ENCODE results near the gene MEF2A.

The MEF2A gene

DNA sequence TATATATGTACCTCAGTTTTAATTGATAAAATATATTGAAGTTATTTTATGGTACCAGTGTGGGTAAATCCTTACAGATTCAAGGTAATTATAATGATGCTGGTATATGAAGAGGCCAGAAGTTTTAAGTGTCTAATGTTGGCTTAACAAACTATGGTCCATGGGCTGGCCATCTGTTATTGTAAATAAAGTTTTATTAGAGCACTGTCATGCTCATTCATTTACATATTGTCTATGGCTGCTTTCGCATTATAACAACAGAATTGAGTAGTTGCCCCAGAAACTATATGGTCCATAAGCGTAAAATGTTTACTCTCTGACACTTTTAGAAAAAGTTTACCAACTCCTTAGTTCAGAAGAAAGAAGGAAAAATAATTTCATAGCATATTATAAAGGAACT lies 67.9 kb downstream of the MEF2A start:
- CTCF ChIA-PET, result no interaction called here
- POLR2A ChIA-PET, result no interaction called here
- Histone ChIP-seq H3K36me3 (ENCODE audit: control insufficient read depth in 2 of 2, insufficient read depth in 1 of 2, low read length in 2 of 2) (peaks cover 0 to 10% of the 10 kb centered on the region in 2 experiments; a peak in 2 of 3 replicates), H3K9me3 (ENCODE audit: control insufficient read depth, insufficient read depth, low read depth, low read length) (no peaks in the 10 kb centered on the region; the same call in 1 of the 2 replicates), H3K4me1 (ENCODE audit: control insufficient read depth, insufficient read depth, low read length) (no peaks in the 10 kb centered on the region), H3K4me3 (ENCODE audit: low read depth, low read length) (no peak overlapping the region), H3K27ac (ENCODE audit: extremely low read depth, low read depth, low read length) (no peak overlapping the region)
- no peak for TF ChIP-seq ZNF433 (tag by site-specific recombination; IDR thresholded peaks at IDR 0.05; ENCODE audit: low read depth)
- no peak for TF ChIP-seq ZNF146 (tag by site-specific recombination; IDR thresholded peaks at IDR 0.05)
- no peak for TF ChIP-seq SP2 (tag by site-specific recombination; IDR thresholded peaks at IDR 0.05)
- no peak for TF ChIP-seq ZNF768 (tag by site-specific recombination; IDR thresholded peaks at IDR 0.05)
- no peak for TF ChIP-seq ZBTB20 (tag by site-specific recombination; IDR thresholded peaks at IDR 0.05)
- TF ChIP-seq ZFP3 (tag by site-specific recombination; IDR thresholded peaks at IDR 0.05; ENCODE audit: low read depth), result no peak
- TF ChIP-seq, protein P1, sequence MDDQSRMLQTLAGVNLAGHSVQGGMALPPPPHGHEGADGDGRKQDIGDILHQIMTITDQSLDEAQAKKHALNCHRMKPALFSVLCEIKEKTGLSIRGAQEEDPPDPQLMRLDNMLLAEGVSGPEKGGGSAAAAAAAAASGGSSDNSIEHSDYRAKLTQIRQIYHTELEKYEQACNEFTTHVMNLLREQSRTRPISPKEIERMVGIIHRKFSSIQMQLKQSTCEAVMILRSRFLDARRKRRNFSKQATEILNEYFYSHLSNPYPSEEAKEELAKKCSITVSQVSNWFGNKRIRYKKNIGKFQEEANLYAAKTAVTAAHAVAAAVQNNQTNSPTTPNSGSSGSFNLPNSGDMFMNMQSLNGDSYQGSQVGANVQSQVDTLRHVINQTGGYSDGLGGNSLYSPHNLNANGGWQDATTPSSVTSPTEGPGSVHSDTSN (CRISPR knock-in tag; IDR thresholded peaks at IDR 0.05), result no peak
- TF ChIP-seq ZIC2 (tag by site-specific recombination; IDR thresholded peaks at IDR 0.05), result no peak
- TF ChIP-seq ZNF292 (tag by site-specific recombination; IDR thresholded peaks at IDR 0.05; ENCODE audit: borderline replicate concordance, low read depth), result no peak
- no peak for TF ChIP-seq EGR2 (tag by site-specific recombination; IDR thresholded peaks at IDR 0.05; ENCODE audit: low read depth)

DNA sequence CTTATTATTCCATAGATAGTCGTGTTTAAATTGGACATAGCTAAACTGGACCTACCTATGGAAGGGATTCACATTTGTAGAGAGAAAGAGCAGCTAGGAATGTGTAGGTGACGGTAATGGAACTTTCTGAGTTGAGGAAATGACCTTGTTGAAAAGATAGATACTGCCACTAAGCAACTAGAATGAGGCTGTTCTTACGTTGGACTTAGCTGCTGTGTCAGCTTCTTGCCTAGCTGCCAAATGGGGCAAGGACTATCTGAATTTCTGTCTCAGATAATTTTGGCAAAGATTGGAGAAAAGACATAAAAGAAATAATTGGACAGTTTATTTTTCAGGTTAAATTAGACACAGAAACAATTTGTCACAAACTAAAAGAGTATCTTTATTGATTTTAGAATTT lies 68.8 kb downstream of the MEF2A start:
- Histone ChIP-seq H3K9me3 (ENCODE audit: control insufficient read depth, insufficient read depth, low read depth, low read length) (no peaks in the 10 kb centered on the region; the same call in 1 of the 2 replicates), H3K36me3 (ENCODE audit: control insufficient read depth in 2 of 2, insufficient read depth in 1 of 2, low read length in 2 of 2) (peaks cover 0 to 10% of the 10 kb centered on the region in 2 experiments; a peak in 2 of 3 replicates), H3K4me3 (ENCODE audit: low read depth, low read length) (no peak overlapping the region), H3K4me1 (ENCODE audit: control insufficient read depth, insufficient read depth, low read length) (no peaks in the 10 kb centered on the region), H3K27ac (ENCODE audit: extremely low read depth, low read depth, low read length) (no peak overlapping the region)
- ChIA-PET POLR2A (no interaction called here), CTCF (no interaction called here)
- TF ChIP-seq ZNF792 (tag by site-specific recombination; IDR thresholded peaks at IDR 0.05) (no peak), ZSCAN30 (tag by site-specific recombination; IDR thresholded peaks at IDR 0.05) (no peak), ZSCAN16 (tag by site-specific recombination; IDR thresholded peaks at IDR 0.05) (no peak), ZBTB7A (tag by site-specific recombination; IDR thresholded peaks at IDR 0.05; ENCODE audit: low read depth) (no peak), ZFP37 (tag by site-specific recombination; IDR thresholded peaks at IDR 0.05) (no peak), ZNF2 (tag by site-specific recombination; IDR thresholded peaks at IDR 0.05) (no peak), ZNF394 (tag by site-specific recombination; IDR thresholded peaks at IDR 0.05; ENCODE audit: borderline replicate concordance) (no peak), GLIS1 (tag by site-specific recombination; IDR thresholded peaks at IDR 0.05) (no peak), ZNF391 (tag by site-specific recombination; IDR thresholded peaks at IDR 0.05; ENCODE audit: borderline replicate concordance, low read depth) (no peak), ZNF132 (tag by site-specific recombination; IDR thresholded peaks at IDR 0.05; ENCODE audit: borderline replicate concordance) (no peak), ZNF24 (tag by site-specific recombination; IDR thresholded peaks at IDR 0.05) (no peak), ZNF677 (tag by site-specific recombination; IDR thresholded peaks at IDR 0.05) (no peak), ZNF621 (tag by site-specific recombination; IDR thresholded peaks at IDR 0.05) (no peak)
- TF ChIP-seq, protein P2, sequence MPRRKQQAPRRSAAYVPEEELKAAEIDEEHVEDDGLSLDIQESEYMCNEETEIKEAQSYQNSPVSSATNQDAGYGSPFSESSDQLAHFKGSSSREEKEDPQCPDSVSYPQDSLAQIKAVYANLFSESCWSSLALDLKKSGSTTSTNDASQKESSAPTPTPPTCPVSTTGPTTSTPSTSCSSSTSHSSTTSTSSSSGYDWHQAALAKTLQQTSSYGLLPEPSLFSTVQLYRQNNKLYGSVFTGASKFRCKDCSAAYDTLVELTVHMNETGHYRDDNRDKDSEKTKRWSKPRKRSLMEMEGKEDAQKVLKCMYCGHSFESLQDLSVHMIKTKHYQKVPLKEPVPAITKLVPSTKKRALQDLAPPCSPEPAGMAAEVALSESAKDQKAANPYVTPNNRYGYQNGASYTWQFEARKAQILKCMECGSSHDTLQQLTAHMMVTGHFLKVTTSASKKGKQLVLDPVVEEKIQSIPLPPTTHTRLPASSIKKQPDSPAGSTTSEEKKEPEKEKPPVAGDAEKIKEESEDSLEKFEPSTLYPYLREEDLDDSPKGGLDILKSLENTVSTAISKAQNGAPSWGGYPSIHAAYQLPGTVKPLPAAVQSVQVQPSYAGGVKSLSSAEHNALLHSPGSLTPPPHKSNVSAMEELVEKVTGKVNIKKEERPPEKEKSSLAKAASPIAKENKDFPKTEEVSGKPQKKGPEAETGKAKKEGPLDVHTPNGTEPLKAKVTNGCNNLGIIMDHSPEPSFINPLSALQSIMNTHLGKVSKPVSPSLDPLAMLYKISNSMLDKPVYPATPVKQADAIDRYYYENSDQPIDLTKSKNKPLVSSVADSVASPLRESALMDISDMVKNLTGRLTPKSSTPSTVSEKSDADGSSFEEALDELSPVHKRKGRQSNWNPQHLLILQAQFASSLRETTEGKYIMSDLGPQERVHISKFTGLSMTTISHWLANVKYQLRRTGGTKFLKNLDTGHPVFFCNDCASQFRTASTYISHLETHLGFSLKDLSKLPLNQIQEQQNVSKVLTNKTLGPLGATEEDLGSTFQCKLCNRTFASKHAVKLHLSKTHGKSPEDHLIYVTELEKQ (tag by site-specific recombination; IDR thresholded peaks at IDR 0.05; ENCODE audit: borderline replicate concordance), result no peak
- TF ChIP-seq, protein P3, sequence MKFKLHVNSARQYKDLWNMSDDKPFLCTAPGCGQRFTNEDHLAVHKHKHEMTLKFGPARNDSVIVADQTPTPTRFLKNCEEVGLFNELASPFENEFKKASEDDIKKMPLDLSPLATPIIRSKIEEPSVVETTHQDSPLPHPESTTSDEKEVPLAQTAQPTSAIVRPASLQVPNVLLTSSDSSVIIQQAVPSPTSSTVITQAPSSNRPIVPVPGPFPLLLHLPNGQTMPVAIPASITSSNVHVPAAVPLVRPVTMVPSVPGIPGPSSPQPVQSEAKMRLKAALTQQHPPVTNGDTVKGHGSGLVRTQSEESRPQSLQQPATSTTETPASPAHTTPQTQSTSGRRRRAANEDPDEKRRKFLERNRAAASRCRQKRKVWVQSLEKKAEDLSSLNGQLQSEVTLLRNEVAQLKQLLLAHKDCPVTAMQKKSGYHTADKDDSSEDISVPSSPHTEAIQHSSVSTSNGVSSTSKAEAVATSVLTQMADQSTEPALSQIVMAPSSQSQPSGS (tag by site-specific recombination; IDR thresholded peaks at IDR 0.05; ENCODE audit: low read depth), result no peak
- TF ChIP-seq, protein P4, sequence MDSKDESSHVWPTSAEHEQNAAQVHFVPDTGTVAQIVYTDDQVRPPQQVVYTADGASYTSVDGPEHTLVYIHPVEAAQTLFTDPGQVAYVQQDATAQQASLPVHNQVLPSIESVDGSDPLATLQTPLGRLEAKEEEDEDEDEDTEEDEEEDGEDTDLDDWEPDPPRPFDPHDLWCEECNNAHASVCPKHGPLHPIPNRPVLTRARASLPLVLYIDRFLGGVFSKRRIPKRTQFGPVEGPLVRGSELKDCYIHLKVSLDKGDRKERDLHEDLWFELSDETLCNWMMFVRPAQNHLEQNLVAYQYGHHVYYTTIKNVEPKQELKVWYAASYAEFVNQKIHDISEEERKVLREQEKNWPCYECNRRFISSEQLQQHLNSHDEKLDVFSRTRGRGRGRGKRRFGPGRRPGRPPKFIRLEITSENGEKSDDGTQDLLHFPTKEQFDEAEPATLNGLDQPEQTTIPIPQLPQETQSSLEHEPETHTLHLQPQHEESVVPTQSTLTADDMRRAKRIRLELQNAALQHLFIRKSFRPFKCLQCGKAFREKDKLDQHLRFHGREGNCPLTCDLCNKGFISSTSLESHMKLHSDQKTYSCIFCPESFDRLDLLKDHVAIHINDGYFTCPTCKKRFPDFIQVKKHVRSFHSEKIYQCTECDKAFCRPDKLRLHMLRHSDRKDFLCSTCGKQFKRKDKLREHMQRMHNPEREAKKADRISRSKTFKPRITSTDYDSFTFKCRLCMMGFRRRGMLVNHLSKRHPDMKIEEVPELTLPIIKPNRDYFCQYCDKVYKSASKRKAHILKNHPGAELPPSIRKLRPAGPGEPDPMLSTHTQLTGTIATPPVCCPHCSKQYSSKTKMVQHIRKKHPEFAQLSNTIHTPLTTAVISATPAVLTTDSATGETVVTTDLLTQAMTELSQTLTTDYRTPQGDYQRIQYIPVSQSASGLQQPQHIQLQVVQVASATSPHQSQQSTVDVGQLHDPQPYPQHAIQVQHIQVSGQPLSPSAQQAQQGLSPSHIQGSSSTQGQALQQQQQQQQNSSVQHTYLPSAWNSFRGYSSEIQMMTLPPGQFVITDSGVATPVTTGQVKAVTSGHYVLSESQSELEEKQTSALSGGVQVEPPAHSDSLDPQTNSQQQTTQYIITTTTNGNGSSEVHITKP (tag by site-specific recombination; IDR thresholded peaks at IDR 0.05), result no peak

Data from HEK293 (cell line).